Renal pelvis (tissue), 12 donors: ENCODE measurements around the gene KLF13. TPM values are rescaled to one million over a fixed set of nuclear protein-coding genes. Genes with fewer than 3 reads are reported as not detected.
A peak's percentile ranks its signal among the peaks of the same experiment; 100 is the strongest.

ENCODE experiments used
- DNase-seq: peaks from one replicate; pipeline ENCODE4 v3.0.0-alpha.2; 2013
- long read RNA-seq, 16 experiments: transcript quantifications; one replicate each; lab custom pipeline, GENCODE V29; 2026
- polyA plus RNA-seq, 3 donors: library from polyadenylated mRNA; unstranded; fragments of 120-200 nt; gene quantifications; one replicate each; pipeline ENCODE4 v1.2.1, GENCODE V29; 2013; ENCODE audit not compliant: insufficient read length in 3 of 3

KLF13 gene
- 10 to 100 TPM; 69.1 to 71.2 (median 71.0) TPM for polyA plus RNA-seq
- long read RNA-seq, donor 1, full-length matches to known transcripts: 11 of 11 reads
- long read RNA-seq, donor 1, partial matches to known transcripts: 0 of 11 reads
- long read RNA-seq, donor 1, other reads (novel, unspliced or antisense): 0 of 11 reads
- long read RNA-seq, donor 2, full-length matches to known transcripts: 16 of 36 reads
- long read RNA-seq, donor 2, partial matches to known transcripts: 20 of 36 reads
- long read RNA-seq, donor 2, other reads (novel, unspliced or antisense): 0 of 36 reads
- long read RNA-seq, donor 3, full-length matches to known transcripts: 10 of 10 reads
- long read RNA-seq, donor 3, partial matches to known transcripts: 0 of 10 reads
- long read RNA-seq, donor 3, other reads (novel, unspliced or antisense): 0 of 10 reads
- long read RNA-seq, donor 4, full-length matches to known transcripts: 7 of 15 reads
- long read RNA-seq, donor 4, partial matches to known transcripts: 8 of 15 reads
- long read RNA-seq, donor 4, other reads (novel, unspliced or antisense): 0 of 15 reads
- long read RNA-seq, donor 5, full-length matches to known transcripts: 11 of 11 reads
- long read RNA-seq, donor 5, partial matches to known transcripts: 0 of 11 reads
- long read RNA-seq, donor 5, other reads (novel, unspliced or antisense): 0 of 11 reads
- long read RNA-seq, donor 6, full-length matches to known transcripts: 11 of 11 reads
- long read RNA-seq, donor 6, partial matches to known transcripts: 0 of 11 reads
- long read RNA-seq, donor 6, other reads (novel, unspliced or antisense): 0 of 11 reads
- long read RNA-seq, donor 7, full-length matches to known transcripts: 33 of 48 reads
- long read RNA-seq, donor 7, partial matches to known transcripts: 15 of 48 reads
- long read RNA-seq, donor 7, other reads (novel, unspliced or antisense): 0 of 48 reads
- long read RNA-seq, donor 8, full-length matches to known transcripts: 3 of 3 reads
- long read RNA-seq, donor 8, partial matches to known transcripts: 0 of 3 reads
- long read RNA-seq, donor 8, other reads (novel, unspliced or antisense): 0 of 3 reads
- long read RNA-seq, donor 9, full-length matches to known transcripts: 11 of 11 reads
- long read RNA-seq, donor 9, partial matches to known transcripts: 0 of 11 reads
- long read RNA-seq, donor 9, other reads (novel, unspliced or antisense): 0 of 11 reads
- long read RNA-seq, donor 10, full-length matches to known transcripts: 20 of 29 reads
- long read RNA-seq, donor 10, partial matches to known transcripts: 9 of 29 reads
- long read RNA-seq, donor 10, other reads (novel, unspliced or antisense): 0 of 29 reads
- long read RNA-seq, donor 11, full-length matches to known transcripts: 12 of 12 reads
- long read RNA-seq, donor 11, partial matches to known transcripts: 0 of 12 reads
- long read RNA-seq, donor 11, other reads (novel, unspliced or antisense): 0 of 12 reads
- long read RNA-seq, donor 12, full-length matches to known transcripts: 15 of 15 reads
- long read RNA-seq, donor 12, partial matches to known transcripts: 0 of 15 reads
- long read RNA-seq, donor 12, other reads (novel, unspliced or antisense): 0 of 15 reads
- long read RNA-seq, donor 13, full-length matches to known transcripts: 6 of 6 reads
- long read RNA-seq, donor 13, partial matches to known transcripts: 0 of 6 reads
- long read RNA-seq, donor 13, other reads (novel, unspliced or antisense): 0 of 6 reads
- long read RNA-seq, donor 14: 0 reads
- long read RNA-seq, donor 15: 0 reads
- long read RNA-seq, donor 16, full-length matches to known transcripts: 17 of 17 reads
- long read RNA-seq, donor 16, partial matches to known transcripts: 0 of 17 reads
- long read RNA-seq, donor 16, other reads (novel, unspliced or antisense): 0 of 17 reads

DNA sequence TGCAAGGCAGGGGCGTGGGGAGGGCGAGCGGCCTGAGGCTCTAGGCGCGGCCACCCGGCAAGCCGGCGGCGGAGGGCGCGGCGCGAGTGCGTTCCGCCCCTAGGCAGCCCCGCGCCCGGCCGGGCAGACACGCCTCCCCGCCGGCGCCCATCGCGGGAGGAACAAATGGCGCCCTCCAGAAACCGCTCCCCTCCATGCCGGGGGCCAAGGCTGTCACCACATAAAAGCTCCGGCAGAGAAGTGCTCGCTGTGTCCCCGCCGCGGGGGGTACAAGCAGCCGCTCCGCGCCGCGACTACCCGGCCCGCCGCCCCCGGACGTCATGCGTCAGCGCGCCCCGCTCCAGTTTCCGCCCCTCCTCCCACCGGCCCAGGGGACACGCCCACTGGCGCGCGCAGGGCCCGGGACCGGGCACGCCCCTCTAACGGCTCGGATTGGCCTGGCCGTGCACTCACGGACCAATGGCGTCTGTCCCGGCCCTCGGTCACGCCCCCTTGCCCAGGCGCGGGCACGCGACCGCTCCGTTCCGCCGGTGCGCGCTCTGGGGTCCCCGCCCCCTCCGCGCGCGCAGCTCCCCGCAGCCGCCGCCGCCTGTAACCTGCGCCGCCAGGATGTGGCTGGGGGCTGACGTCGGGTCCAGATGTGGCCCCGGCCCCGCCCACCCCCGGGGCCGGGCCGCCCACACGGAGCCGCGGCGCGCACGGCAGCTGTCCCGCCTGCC is at the start of gene KLF13:
Gene KLF13 (plus strand): TSS at position 680 of the 719 bp plus-strand sequence. CDS start 378 bp downstream, outside the sequence.
- peak; percentile 97 for DNase-seq

DNA sequence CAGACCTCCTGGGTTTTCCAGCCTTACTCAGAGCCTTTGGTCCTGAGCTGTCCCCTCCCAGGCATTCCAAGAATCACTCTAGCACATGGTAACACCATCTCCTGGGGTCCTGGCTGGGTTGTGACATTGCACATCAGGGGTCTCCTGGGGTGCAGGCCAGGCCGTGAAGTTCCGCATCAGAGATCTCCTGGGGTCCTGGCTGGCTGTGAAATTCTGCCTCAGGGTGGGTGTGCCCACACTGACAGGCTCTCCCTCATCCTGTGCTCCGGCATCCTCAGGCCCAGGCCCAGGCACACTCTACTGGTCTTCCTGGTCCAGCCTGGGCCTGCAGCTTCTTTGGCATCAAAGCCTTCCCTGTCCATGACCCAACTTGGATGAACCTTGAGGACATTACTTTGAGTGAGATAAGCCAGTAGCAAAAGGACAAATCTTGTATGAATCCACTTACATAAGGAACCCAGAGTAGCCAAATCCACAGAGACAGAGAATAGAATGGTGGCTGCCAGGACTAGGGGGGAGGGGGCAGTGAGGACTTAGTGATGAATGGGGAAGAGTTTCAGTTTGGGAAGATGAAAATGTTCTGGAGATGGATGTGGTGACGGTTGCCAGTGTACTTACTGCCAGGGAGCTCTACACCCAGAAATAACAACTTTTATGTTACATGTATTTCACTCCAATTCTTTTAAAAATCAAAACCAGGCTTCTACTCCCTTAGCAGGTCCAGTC is 49.1 kb upstream of the KLF13 start:
- DNase-seq: no peak

DNA sequence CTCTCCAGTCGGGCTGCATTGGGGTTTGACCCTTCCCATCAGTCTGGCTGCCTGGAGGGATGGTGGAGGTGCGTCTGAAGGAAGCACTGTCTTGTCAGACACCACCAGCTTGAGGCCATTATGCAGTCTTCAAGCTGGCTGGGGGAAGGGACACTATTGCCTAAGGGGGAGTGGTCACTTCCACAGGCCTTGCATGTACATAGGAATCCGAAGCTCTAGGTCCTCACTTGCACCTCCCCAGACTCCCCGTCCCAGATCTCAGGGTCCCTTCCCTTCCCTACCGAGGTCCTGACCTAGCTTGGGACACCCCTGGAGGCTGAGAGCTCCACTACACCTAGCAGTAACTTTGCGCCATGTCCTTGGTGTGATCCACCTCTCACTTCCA is 48.6 kb upstream of the KLF13 start:
- DNase-seq: no peak

DNA sequence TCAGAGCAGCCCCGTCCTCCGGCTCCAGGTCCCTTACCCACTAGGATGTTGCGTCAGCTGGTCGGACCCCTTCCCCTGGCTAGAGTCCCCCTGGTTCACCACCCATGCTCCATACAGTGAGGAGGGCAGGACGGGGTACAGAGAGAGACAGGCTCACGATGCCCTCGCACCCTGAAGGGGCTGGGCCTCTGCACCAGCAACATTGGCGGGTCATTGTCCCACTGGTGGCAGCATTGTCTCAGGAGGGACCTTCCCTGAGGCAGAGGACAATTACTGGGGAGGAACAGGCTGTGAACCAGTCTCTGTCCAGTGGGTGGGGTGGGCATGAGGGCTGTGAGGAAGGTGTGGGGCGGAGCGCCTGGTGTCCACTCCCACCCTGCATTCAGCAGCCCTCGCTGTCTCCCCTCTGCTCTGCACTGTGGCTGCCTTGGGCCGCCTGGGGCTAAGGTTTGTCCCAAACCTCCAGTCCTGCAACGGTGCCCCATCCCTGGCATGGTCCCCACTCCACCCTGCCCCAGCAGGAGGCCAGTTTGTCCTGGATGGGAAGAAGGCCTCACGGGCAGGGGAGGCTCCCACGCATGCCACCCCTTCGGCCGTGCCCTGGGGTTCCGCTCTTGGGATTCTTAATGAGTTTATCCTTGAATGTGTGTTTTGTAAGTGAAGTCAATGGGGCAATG is 48.0 kb upstream of the KLF13 start:
- no peak for DNase-seq

DNA sequence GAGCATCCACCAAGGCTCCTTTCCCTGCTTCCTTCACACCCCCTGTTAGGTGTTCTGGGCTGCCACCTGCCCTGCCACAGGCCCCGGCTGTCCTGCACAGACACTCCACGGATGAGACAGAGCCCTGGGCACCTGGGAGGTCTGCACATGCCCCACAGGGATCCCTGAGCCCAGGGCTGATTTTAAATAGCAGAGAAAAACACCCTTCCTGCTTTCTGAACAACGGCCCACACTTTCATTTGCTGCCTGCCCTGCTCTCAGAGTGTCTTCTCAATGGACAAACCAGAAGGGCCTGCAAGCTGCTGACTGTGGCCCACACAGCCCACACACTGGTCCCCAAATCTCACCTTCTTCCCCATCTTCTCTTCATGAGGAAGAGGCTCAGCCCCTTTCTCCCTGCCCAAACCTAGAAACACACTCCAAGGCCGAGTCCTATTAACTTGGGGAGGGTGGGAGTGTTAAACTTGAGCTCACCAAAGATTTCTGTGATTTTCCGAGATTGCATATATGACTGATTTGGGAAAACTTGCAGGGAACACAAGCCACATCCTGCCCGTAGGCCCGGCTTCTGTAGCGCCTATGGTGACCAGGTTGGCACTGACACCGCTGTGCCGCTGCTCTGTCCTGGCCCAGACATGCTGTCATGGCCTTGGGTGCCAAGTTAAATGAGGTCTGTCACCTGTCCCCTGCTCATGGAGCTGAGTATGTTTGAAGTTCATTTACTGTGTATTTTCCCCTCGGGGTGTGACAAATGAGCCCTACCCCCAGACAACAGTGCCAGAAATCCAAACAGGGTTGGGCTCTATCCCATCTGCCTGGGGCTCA is 47.2 kb upstream of the KLF13 start:
- DNase-seq: no peak

DNA sequence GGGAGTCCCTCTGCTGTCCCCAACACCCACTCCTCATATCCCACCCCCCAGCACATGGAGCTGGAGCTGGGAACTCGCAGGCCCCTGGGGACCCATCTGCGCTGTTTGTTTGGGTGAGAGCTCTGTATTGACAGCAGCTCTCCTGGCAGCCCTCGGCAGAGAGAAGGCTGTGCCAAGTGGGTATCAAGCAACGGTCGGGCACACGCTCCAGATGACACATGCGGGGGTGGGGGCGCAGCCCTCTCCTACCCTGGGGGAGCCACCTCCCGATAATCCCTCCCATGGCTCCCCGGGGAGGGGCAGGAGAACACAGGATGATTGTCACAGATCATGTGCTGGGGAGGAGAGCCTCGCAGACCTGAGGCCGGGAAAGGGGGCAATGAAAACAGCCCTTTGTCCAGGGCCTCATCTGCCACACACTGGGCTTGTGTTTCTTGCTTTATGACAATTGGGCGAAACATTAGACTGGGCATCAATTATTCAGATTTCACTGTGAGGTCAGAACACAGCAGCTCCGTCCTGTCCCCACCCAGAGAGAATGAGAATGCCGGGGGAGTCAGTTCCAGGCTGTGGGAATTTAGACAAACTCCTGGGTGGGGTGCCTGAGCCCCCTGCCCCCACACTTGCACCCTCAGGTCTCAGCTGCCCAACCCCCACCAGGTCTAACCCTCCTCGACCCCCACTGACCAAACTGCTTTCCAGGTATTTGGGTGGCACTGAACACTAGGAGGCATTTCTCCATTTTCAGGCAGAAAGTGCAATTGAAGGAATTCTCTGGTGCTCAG is 46.4 kb upstream of the KLF13 start:
- DNase-seq: peak; percentile 57

DNA sequence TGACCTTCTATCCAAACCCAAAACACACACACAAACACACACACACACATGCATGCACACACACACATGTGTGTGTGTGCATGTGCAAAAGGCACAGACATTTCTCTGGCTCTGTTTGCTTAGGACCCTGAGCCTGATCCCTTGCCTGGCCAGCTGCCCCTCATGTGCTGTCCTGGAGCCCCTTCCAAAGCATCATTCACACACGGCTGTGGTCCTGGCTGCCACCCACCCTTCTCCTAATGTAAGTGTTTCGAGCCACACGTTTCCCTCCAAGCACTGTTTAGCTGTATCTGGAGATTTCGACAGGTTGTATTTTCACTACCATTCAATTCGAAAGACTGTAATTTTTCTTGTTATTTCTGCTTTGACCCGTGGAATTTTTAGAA is 45.8 kb upstream of the KLF13 start:
- DNase-seq: no peak

DNA sequence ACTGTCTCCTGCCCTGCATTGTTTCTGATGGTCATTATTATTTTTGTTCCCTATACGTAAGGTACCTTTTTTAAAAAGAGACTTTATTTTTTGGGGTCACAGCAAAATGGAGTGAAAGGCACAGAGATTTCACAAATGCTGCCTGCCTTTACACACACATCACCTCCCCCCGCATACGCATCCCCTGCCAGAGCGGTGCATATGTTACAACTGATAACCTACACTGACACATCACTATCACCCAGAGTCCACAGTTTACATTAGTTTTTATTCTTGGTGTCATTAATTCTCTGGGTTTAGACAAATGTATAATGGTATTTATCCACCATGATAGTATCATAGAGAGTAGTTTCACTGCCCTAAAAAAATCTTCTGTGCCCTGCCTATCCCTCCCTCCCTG is 43.6 kb upstream of the KLF13 start:
- no peak for DNase-seq

DNA sequence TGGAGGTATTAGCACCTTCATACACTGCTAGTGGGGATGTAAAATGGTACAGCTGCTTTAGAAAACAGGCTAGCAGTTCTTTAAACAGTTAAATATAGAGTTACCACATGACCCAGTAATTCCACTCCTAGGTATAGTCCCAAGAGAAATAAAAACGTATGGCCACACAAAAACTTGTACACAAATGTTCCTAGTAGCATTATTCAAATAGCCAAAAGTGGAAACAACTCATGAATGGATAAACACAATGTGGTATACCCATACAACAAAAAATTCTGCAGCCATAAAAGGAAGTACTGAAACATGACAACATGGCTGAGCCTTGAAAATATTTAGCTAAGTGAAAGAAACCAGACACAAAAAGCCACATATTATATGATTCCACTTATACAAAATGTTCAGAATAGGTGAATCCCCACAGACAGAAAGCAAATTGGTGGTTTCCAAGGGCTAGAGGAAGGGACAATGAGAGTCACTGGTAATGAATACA is 40.8 kb upstream of the KLF13 start:
- DNase-seq: no peak

DNA sequence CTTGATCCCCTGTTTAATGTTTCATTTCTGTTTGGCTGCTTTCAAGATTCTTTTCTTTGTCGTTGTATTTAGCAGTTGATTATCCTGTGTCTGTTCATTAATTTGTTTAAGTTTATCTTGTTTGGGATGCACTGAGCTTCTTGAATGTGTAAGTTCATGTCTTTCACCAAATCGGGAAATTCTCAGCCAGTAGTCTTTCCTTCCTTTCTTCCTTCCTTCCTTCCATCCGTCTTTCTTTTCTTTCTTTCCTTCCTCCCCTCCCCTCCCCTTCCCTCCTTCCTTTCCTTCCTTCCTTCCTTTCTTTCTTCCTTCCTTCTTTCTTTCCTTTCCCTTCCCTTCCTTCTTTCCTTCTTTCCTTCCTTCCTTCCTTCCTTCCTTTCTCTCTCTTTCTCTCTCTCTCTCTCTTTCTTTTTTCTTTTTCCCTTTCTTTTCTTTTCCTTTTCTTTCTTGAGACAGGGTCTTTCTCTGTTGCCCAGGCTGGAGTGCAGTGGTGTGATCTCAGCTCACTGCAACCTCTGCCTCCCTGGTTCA is 35.5 kb upstream of the KLF13 start:
- DNase-seq: no peak

DNA sequence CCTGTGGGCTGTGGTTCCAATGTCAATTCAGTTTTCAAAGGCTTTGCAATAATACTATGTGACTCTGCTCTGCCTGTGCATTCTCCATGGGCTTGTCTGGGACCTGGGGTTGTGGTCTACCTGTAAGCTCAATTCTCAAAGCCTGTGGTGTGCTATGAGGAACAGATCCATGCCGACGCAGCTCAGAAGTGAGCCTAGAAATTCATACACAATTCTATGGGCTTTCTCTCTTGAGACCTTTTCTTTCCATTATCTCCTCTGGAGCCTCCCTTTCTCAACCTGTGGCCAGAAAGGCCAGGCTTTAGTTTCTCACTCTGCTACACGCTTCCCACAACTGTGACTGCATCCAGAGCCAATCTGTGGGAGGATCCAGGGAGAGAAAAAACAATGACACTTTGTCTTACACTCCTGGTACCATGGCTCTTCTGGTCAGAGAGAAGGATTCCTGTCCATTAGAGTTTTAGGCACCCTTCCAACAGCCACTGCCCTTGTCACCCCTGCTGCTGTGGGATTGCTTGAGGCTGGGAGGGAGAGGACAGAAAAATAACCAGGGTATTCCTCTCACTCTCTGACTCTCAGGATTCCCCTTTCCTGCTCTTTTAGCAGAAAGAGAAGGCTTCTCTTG is 34.1 kb upstream of the KLF13 start:
- DNase-seq: no peak

DNA sequence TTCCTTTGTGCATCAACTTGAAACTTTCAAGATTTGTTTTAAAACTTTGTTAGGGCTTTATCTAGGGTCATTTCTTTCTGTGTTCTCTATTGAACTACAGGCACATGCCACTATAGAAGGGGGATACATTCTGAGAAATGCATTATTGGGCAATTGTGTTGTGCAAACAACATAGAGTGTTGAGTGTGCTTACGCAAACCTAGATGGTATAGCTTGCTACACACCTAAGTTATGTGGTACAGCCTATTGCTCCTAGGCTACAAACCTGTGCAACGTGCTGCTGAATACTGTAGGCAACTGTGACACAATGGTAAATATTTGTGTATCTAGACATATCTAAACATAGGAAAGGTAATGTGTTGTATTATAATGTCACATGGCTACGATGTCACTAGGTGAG is 33.0 kb upstream of the KLF13 start:
- no peak for DNase-seq

DNA sequence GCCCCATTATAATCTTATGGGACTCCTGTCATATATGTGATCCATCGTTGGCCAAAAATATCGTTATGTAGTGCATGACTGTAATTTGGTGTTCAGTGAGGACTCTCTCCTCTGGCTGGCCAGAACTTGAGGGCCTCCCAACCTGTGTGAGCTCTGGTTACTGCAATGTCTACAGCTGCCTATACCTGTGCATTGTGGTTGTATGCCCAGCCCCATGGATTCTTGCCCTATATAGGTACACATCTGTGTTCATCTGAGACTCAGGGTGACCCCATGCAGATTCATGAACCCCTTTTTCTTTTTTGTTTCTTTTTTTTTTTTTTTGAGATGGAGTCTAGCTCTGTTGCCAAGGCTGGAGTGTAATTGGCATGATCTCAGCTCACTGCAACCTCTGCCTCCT is 32.6 kb upstream of the KLF13 start:
- DNase-seq: no peak

DNA sequence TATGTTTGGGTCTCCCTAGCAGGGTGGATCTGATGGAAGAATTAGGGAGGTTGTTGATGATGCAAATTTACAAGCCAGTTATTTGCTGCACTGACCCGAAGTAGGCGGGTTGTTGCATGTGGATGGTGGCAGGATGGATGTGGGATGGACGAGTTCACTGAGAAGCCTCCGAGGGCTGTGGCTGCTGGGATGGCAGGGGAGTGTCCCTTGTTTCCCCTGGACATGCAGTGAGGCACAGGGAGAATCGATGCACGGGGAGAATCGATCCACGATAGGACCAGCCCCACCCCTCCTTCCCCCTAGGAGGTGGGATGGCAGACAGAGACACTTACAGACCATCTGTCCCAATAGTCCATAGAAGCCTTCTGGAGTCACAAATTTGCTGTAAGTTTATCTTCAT is 31.0 kb upstream of the KLF13 start:
- DNase-seq: no peak

DNA sequence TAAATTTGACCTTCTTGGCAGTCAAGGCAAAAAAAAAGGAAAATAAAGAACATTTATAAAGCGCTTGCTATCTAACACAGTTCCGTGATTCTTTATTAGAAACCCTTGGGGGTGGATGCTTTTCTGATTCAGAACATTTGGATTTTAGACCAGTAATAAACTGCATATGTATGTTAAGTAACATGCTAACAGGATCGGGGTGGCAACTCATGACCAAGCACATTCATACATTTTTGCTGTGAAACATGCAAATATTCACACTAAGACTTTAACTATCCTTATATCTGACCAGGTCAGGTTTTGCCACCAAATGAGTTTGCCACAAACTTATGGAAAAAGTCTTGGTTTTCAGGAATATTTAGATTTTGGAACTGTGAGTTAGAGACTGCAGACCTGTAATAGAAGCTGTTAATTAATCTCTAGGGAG is 30.4 kb upstream of the KLF13 start:
- no peak for DNase-seq
